A673 (cell line): ENCODE results near the gene C2CD4A. TPM values are rescaled to one million over a fixed set of nuclear protein-coding genes. Genes with fewer than 3 reads are reported as not detected.

Source experiments
- BruUV-seq: library from RNA; stranded (reverse); fragments of 400-500 nt; replicated peaks from 2 replicates; lab custom pipeline; 2021; lab: Mats Ljungman, UMichigan
- CTCF ChIA-PET: fragments of 300-600 bp; sonication (Branson Sonifier 250); formaldehyde crosslinking; loops from one replicate; lab custom pipeline; 2022; ENCODE audit warnings: antibody characterized with exemption; lab: Charles Lee
- POLR2A ChIA-PET: fragments of 300-600 bp; sonication (Branson Sonifier 250); formaldehyde crosslinking; loops from one replicate; lab custom pipeline; 2022; ENCODE audit warnings: antibody characterized with exemption; ENCODE audit not compliant: low non-redundant PET; lab: Charles Lee
- DNase-seq: peaks from one replicate; pipeline ENCODE4 v3.0.0-alpha.2; 2015; ENCODE audit warnings: low spot score
- H3K27ac ChIP-seq: fragments of 200-600 bp; sonication (generic); 2 replicates; pipeline ENCODE4 v1.5.1; 2016; ENCODE audit warnings: mixed run types, low read depth, mild to moderate bottlenecking, mixed read lengths, antibody characterized with exemption, low read length; ENCODE audit not compliant: poor library complexity, severe bottlenecking
- H3K27me3 ChIP-seq: fragments of 200-600 bp; sonication (generic); replicated peaks from 2 replicates; pipeline ENCODE4 v1.6.1; 2017; ENCODE audit warnings: mixed run types, low read depth, mild to moderate bottlenecking, mixed read lengths, antibody characterized with exemption, low read length; ENCODE audit not compliant: insufficient read depth, poor library complexity
- H3K36me3 ChIP-seq: fragments of 200-600 bp; sonication (generic); 2 replicates; pipeline ENCODE4 v1.6.1; 2016; ENCODE audit warnings: mixed run types, mild to moderate bottlenecking, mixed read lengths, antibody characterized with exemption, low read length; ENCODE audit not compliant: insufficient read depth, poor library complexity, severe bottlenecking
- H3K4me1 ChIP-seq: fragments of 200-600 bp; sonication (generic); 2 replicates; pipeline ENCODE4 v1.6.1; 2017; ENCODE audit warnings: mixed run types, mild to moderate bottlenecking, mixed read lengths, antibody characterized with exemption, low read length; ENCODE audit not compliant: insufficient read depth, poor library complexity, severe bottlenecking
- H3K4me3 ChIP-seq: fragments of 200-600 bp; sonication (generic); 2 replicates; pipeline ENCODE4 v1.5.1; 2016; ENCODE audit warnings: low read depth, mixed run types, mild to moderate bottlenecking, mixed read lengths, low read length; ENCODE audit not compliant: poor library complexity, severe bottlenecking
- H3K9me3 ChIP-seq: fragments of 200-600 bp; sonication (generic); 2 replicates; pipeline ENCODE4 v1.6.1; 2016; ENCODE audit warnings: mixed run types, low read depth, mild to moderate bottlenecking, mixed read lengths, antibody characterized with exemption, low read length; ENCODE audit not compliant: poor library complexity, severe bottlenecking
- EZH2 ChIP-seq: fragments of 200-600 bp; sonication (generic); IDR thresholded peaks from 2 replicates; pipeline ENCODE4 v1.6.1; 2017; ENCODE audit warnings: borderline replicate concordance, low read depth, mild to moderate bottlenecking, mixed read lengths, antibody characterized with exemption, low read length; ENCODE audit not compliant: poor library complexity, severe bottlenecking
- intact Hi-C: fragments of 100-400 bp; cut with micrococcal nuclease; formaldehyde crosslinking; loops from one replicate; pipeline ENCODE4 v1.10.0; 2022; ENCODE audit not compliant: unreplicated experiment
- total RNA-seq: library from RNA; stranded (reverse); gene quantifications from 2 replicates; pipeline ENCODE4 v1.2.3, GENCODE V29; 2021
- TF ChIP-seq, protein P1 (sequence below): fragments of 300-800, 200-600 bp; sonication (generic); conservative IDR thresholded peaks from 2 replicates; pipeline ENCODE4 v1.5.1; 2017; ENCODE audit warnings: low read depth, mild to moderate bottlenecking, antibody characterized with exemption, low read length, moderate library complexity, mixed read lengths

C2CD4A gene
- total RNA-seq, 1 experiment from 2014 or later: 0.34 TPM

GRCh38 chr15:62050115-62050514 is 16.7 kb upstream of the C2CD4A start:
- CTCF ChIA-PET: no interaction called here
- Histone ChIP-seq H3K27me3 (no peaks in the 10 kb centered on the region), H3K4me1 (no peaks in the 10 kb centered on the region), H3K27ac (no peak overlapping the region), H3K4me3 (no peak overlapping the region), H3K36me3 (no peaks in the 10 kb centered on the region), H3K9me3 (no peaks in the 10 kb centered on the region)
- POLR2A ChIA-PET: no interaction called here
- no peak for DNase-seq
- intact Hi-C loops: no loop called here
- no TSS peak for BruUV-seq
- TF ChIP-seq, protein P1, sequence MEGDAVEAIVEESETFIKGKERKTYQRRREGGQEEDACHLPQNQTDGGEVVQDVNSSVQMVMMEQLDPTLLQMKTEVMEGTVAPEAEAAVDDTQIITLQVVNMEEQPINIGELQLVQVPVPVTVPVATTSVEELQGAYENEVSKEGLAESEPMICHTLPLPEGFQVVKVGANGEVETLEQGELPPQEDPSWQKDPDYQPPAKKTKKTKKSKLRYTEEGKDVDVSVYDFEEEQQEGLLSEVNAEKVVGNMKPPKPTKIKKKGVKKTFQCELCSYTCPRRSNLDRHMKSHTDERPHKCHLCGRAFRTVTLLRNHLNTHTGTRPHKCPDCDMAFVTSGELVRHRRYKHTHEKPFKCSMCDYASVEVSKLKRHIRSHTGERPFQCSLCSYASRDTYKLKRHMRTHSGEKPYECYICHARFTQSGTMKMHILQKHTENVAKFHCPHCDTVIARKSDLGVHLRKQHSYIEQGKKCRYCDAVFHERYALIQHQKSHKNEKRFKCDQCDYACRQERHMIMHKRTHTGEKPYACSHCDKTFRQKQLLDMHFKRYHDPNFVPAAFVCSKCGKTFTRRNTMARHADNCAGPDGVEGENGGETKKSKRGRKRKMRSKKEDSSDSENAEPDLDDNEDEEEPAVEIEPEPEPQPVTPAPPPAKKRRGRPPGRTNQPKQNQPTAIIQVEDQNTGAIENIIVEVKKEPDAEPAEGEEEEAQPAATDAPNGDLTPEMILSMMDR: no peak
- TF ChIP-seq EZH2: no peak

DNA sequence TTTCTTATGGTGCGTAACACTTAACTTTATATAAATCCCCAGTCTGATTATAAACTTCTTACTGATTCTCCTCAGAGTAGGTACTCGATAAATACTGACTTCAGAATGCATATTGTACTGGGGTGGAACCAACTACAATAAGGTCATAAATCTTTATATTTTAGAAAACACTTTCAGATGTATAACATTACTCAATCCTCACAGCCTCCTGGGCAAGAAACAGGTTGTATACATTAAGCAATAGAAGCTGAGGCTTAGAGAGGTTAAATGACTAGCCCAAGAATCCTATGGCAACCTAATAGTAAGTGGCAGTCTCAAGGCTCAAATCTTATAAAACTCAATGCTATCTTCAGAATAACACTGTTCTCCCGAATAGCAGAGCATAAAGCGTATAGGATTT is 15.6 kb upstream of the C2CD4A start:
- intact Hi-C loops: no loop called here
- Histone ChIP-seq H3K9me3 (no peaks in the 10 kb centered on the region), H3K27ac (no peak overlapping the region), H3K27me3 (no peaks in the 10 kb centered on the region), H3K4me3 (no peak overlapping the region), H3K36me3 (no peaks in the 10 kb centered on the region), H3K4me1 (no peaks in the 10 kb centered on the region)
- no peak for TF ChIP-seq EZH2
- TF ChIP-seq, protein P1: no peak
- CTCF ChIA-PET: no interaction called here
- BruUV-seq: no TSS peak
- POLR2A ChIA-PET: no interaction called here
- no peak for DNase-seq

DNA sequence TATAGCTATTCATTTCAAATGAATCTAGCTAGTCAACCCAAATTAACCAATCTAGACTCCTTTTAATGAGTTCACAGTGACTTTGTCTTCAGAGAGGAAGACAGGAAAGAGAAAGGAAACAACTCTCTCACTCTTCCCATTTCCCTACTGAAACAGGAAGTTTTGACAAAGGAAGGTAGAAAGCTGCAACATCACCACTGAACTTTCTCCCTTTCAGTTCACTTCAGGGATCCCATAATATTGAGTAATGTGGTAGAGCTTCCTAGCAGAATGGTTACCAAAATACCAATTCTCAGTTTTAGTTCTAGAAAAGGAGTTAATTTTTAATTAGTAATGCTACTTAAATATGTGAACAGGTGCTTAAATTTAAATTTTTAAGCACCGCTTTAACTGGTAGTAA is 14.1 kb upstream of the C2CD4A start:
- ChIA-PET CTCF (interaction anchor here (0.5 kb wide), 1 partner anchor 59 kb away, joined by 3 read pairs; no protein-coding TSS in a partner anchor), POLR2A (no interaction called here)
- no TSS peak for BruUV-seq
- no peak overlapping the region for H3K4me3 ChIP-seq
- no peak for DNase-seq
- TF ChIP-seq EZH2: no peak
- TF ChIP-seq, protein P1: no peak
- H3K27me3 ChIP-seq: no peaks in the 10 kb centered on the region
- H3K4me1 ChIP-seq: no peaks in the 10 kb centered on the region
- no peak overlapping the region for H3K27ac ChIP-seq
- H3K9me3 ChIP-seq: no peaks in the 10 kb centered on the region
- no peaks in the 10 kb centered on the region for H3K36me3 ChIP-seq
- intact Hi-C loops: no loop called here
